ENCODE measurements around the gene KATNB1. TPM values are rescaled to one million over a fixed set of nuclear protein-coding genes. Genes with fewer than 3 reads are reported as not detected.

KATNB1 gene
- total RNA-seq, 1 experiment from 2014 or later, result 38.9 TPM

- no peaks in the 10 kb centered on the region for H3K9me3 ChIP-seq (replicated peaks)
- no peaks in the 10 kb centered on the region for H3K36me3 ChIP-seq
- H3K4me3 ChIP-seq, result no peak overlapping the region
- no peak for DNase-seq
- H3K4me1 ChIP-seq, result no peaks in the 10 kb centered on the region
- H3K27me3 ChIP-seq, result peaks cover 58% of the 10 kb centered on the region
- H3K27ac ChIP-seq, result no peak overlapping the region
Measured at GRCh38 chr16:57697896-57698537, 37.6 kb upstream of the KATNB1 start.

DNA sequence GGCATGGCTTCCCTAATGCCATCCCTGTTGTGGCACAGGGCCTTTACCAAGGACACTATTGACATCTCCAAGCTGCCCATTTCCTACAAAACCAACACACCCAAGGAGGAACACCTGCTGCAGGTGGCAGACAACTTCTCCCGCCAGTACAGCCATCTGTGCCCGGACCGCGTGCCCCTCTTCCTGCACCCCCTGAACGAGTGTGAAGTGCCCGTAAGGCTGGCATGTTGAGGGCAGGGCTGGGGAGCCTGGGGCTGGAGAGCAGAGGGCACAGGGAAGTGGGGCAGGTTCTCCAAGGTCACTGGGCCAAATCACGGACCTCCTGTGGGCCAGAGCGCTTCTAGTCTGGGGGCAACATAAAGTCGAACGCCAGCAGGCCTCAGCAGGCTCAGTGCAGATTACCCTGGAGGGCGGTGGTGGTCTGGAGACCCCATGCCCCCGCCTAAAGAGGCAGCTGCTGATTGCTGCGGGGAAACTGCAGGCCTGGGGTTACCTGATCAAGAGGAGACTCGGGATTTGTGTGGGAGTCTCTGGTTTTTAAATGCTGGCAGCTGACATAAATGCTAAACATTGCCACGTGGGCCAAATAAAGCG lies 36.7 kb upstream of the KATNB1 start:
- no peaks in the 10 kb centered on the region for H3K36me3 ChIP-seq
- H3K9me3 ChIP-seq (replicated peaks), result no peaks in the 10 kb centered on the region
- no peaks in the 10 kb centered on the region for H3K4me1 ChIP-seq
- no peak overlapping the region for H3K4me3 ChIP-seq
- no peak overlapping the region for H3K27ac ChIP-seq
- peaks cover 50% of the 10 kb centered on the region for H3K27me3 ChIP-seq
- DNase-seq, result no peak

- Histone ChIP-seq H3K27ac (no peak overlapping the region), H3K9me3 (replicated peaks) (no peaks in the 10 kb centered on the region), H3K4me1 (no peaks in the 10 kb centered on the region), H3K36me3 (no peaks in the 10 kb centered on the region), H3K27me3 (peaks cover 50% of the 10 kb centered on the region), H3K4me3 (no peak overlapping the region)
- no peak for DNase-seq
Measured at GRCh38 chr16:57699481-57699880, 36.1 kb upstream of the KATNB1 start.

- Histone ChIP-seq H3K27ac (no peak overlapping the region), H3K4me3 (no peak overlapping the region), H3K9me3 (replicated peaks) (no peaks in the 10 kb centered on the region), H3K4me1 (no peaks in the 10 kb centered on the region), H3K27me3 (peaks cover 51% of the 10 kb centered on the region), H3K36me3 (no peaks in the 10 kb centered on the region)
- DNase-seq, result no peak
Measured at GRCh38 chr16:57699899-57700298, 35.7 kb upstream of the KATNB1 start.

DNA sequence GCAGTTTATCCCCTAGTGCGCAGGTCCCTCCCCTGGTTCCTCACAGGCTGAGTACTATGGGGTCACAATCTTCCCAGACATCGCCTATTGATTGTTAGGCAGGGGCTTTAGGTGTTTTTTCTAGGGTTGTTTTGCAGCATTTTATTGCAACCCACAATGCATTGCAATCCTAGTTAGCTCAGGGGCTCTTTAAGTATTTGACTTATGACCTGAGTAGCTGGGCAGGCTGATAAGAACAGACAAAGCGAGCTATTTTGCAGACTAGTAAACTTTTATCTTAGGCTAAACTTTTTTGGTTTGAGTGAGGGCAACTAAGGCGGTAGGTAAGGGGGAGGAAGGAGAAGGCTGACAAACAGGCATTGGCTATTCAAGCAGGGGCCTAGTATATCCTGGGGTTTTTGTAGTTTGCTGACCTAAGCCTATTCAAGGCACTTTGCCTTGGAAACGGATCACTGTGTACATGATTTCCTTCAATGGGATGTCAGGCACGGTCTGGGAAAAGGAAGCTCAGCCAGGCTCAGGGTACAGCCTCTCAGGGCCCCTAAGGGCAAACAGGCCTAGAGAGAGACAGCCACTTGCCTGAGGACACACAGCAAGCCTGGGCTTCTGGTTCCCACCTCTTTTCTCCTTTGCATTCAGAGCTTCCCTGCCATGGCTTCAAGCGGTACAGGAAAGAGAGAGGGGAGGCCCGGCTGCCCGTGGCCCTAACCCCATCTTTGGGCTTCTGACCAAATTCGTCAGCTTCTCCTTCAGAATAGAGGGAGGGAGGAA lies 34.6 kb upstream of the KATNB1 start:
- no peaks in the 10 kb centered on the region for H3K36me3 ChIP-seq
- H3K4me3 ChIP-seq, result no peak overlapping the region
- H3K4me1 ChIP-seq, result no peaks in the 10 kb centered on the region
- peaks cover 48% of the 10 kb centered on the region for H3K27me3 ChIP-seq
- no peaks in the 10 kb centered on the region for H3K9me3 ChIP-seq (replicated peaks)
- no peak overlapping the region for H3K27ac ChIP-seq
- no peak for DNase-seq

DNA sequence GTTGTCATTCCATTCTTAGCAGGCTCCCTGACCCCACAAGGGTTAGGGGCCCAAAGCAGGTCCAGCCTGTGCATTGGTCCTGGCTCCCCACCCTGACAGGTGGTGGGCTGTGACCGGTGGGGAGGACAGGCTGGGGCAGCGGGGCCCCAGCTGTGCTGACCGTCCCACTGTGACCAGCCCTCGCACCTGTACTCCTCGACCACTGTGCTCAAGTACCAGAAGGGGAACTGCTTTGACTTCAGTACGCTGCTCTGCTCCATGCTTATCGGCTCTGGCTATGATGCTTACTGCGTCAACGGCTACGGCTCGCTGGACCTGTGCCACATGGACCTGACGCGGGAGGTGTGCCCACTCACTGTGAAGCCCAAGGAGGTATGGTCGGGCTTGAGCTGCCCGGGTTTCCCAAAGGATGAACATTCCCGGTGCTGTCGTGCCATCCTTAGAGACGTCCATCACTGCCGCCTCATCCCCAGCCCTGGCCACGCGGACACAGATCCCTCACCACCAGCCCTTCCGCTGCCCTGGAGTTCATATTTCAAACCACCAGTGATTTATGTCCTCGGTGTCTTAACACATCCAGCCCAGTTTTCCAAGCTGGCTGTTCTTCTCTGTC lies 33.7 kb upstream of the KATNB1 start:
- no peak for DNase-seq
- no peaks in the 10 kb centered on the region for H3K4me1 ChIP-seq

GRCh38 chr16:57703416-57704010 lies 32.1 kb upstream of the KATNB1 start:
- no peak overlapping the region for H3K27ac ChIP-seq
- no peaks in the 10 kb centered on the region for H3K9me3 ChIP-seq (replicated peaks)
- H3K4me1 ChIP-seq, result no peaks in the 10 kb centered on the region
- no peak overlapping the region for H3K4me3 ChIP-seq
- H3K36me3 ChIP-seq, result no peaks in the 10 kb centered on the region
- peaks cover 52% of the 10 kb centered on the region for H3K27me3 ChIP-seq
- no peak for DNase-seq

More for the DNA sequence above, 33.7 kb upstream of the KATNB1 start:
- H3K9me3 ChIP-seq (replicated peaks), result no peaks in the 10 kb centered on the region
- no peaks in the 10 kb centered on the region for H3K36me3 ChIP-seq
- no peak overlapping the region for H3K4me3 ChIP-seq
- peaks cover 48% of the 10 kb centered on the region for H3K27me3 ChIP-seq
- H3K27ac ChIP-seq, result no peak overlapping the region

- no peaks in the 10 kb centered on the region for H3K36me3 ChIP-seq
- no peak for DNase-seq
Measured at GRCh38 chr16:57704011-57704904, 31.3 kb upstream of the KATNB1 start.

GRCh38 chr16:57704905-57705852 lies 30.4 kb upstream of the KATNB1 start:
- Histone ChIP-seq H3K4me3 (no peak overlapping the region), H3K36me3 (no peaks in the 10 kb centered on the region), H3K9me3 (replicated peaks) (no peaks in the 10 kb centered on the region), H3K4me1 (no peaks in the 10 kb centered on the region), H3K27ac (no peak overlapping the region), H3K27me3 (peaks cover 46% of the 10 kb centered on the region)
- DNase-seq, result no peak

More at GRCh38 chr16:57704011-57704904, 31.3 kb upstream of the KATNB1 start:
- Histone ChIP-seq H3K4me3 (no peak overlapping the region), H3K27ac (no peak overlapping the region), H3K9me3 (replicated peaks) (no peaks in the 10 kb centered on the region), H3K27me3 (peaks cover 48% of the 10 kb centered on the region), H3K4me1 (no peaks in the 10 kb centered on the region)

DNA sequence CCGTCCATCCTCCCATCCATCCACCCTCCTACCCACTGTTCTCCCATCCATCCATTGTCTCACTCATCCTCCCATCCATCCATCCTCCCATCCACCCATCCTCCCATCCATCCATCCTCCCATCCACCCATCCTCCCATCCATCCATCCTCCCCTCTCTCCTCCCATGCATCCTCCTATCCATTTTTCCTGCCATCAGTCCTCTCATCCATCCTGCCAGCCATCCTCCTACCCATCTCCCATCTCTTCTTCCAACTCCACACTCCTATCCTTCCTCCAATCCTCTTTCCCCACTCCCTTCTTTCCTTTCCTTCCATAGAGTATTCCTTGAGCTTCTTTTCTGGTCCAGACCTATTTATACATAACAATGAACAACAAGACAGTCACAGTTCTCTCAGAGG lies 28.9 kb upstream of the KATNB1 start:
- H3K9me3 ChIP-seq (replicated peaks), result no peaks in the 10 kb centered on the region

GRCh38 chr16:57707331-57707730 lies 28.2 kb upstream of the KATNB1 start:
- Histone ChIP-seq H3K4me1 (no peaks in the 10 kb centered on the region), H3K27me3 (peaks cover 50% of the 10 kb centered on the region), H3K36me3 (no peaks in the 10 kb centered on the region), H3K9me3 (replicated peaks) (no peaks in the 10 kb centered on the region), H3K27ac (no peak overlapping the region), H3K4me3 (no peak overlapping the region)
- DNase-seq, result no peak

More for the DNA sequence above, 28.9 kb upstream of the KATNB1 start:
- Histone ChIP-seq H3K4me1 (no peaks in the 10 kb centered on the region), H3K27me3 (peaks cover 48% of the 10 kb centered on the region), H3K4me3 (no peak overlapping the region), H3K27ac (no peak overlapping the region), H3K36me3 (no peaks in the 10 kb centered on the region)
- no peak for DNase-seq

GRCh38 chr16:57708168-57708567 lies 27.4 kb upstream of the KATNB1 start:
- Histone ChIP-seq H3K4me3 (no peak overlapping the region), H3K4me1 (no peaks in the 10 kb centered on the region), H3K27ac (no peak overlapping the region), H3K27me3 (peaks cover 53% of the 10 kb centered on the region), H3K9me3 (replicated peaks) (no peaks in the 10 kb centered on the region), H3K36me3 (no peaks in the 10 kb centered on the region)
- no peak for DNase-seq

- no peak overlapping the region for H3K4me3 ChIP-seq
Measured at GRCh38 chr16:57709663-57710062, 25.9 kb upstream of the KATNB1 start.

More at GRCh38 chr16:57709663-57710062, 25.9 kb upstream of the KATNB1 start:
- no peak for DNase-seq
- Histone ChIP-seq H3K36me3 (no peaks in the 10 kb centered on the region), H3K27ac (no peak overlapping the region), H3K4me1 (no peaks in the 10 kb centered on the region), H3K9me3 (replicated peaks) (no peaks in the 10 kb centered on the region), H3K27me3 (peaks cover 60% of the 10 kb centered on the region)

Measured in SJCRH30 (cell line).